ENCODE data around the gene EHD4.

DNA sequence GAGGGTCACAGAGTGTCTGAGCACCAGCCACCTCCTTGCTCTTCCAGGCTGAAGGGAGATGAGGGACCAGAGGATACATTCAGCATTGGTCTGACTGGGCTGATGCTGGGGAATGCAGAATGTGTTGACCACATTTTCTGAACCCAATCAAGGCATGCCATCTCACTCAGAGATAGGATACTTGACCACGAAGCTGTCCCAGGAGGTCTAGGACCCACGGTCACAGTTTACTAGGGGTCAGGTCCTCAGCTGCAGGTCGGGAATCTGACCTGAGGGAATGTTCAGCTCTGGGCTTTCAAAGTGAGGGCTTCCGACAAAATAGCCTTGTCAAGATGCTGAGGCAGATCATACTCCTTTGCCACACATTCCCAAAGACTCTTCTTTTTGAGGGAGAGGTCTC is 28.9 kb upstream of the EHD4 start:
- TF ChIP-seq SIN3A (IDR thresholded peaks at IDR 0.05; ENCODE audit: borderline replicate concordance, low read depth, low read length): no peak
- TF ChIP-seq, protein P1, sequence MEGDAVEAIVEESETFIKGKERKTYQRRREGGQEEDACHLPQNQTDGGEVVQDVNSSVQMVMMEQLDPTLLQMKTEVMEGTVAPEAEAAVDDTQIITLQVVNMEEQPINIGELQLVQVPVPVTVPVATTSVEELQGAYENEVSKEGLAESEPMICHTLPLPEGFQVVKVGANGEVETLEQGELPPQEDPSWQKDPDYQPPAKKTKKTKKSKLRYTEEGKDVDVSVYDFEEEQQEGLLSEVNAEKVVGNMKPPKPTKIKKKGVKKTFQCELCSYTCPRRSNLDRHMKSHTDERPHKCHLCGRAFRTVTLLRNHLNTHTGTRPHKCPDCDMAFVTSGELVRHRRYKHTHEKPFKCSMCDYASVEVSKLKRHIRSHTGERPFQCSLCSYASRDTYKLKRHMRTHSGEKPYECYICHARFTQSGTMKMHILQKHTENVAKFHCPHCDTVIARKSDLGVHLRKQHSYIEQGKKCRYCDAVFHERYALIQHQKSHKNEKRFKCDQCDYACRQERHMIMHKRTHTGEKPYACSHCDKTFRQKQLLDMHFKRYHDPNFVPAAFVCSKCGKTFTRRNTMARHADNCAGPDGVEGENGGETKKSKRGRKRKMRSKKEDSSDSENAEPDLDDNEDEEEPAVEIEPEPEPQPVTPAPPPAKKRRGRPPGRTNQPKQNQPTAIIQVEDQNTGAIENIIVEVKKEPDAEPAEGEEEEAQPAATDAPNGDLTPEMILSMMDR (IDR thresholded peaks at IDR 0.05): no peak
- TF ChIP-seq EP300 (IDR thresholded peaks at IDR 0.05; ENCODE audit: borderline replicate concordance in 1 of 2, low read depth in 1 of 2, low read length in 1 of 2): no peak
- TF ChIP-seq TAF1 (IDR thresholded peaks at IDR 0.05; ENCODE audit: borderline replicate concordance, low read depth, low read length): no peak
- no peak for TF ChIP-seq NFIC (IDR thresholded peaks at IDR 0.05; ENCODE audit: borderline replicate concordance)
- TF ChIP-seq MXI1 (IDR thresholded peaks at IDR 0.05; ENCODE audit: low read depth, low read length): no peak

Measured in SK-N-SH (cell line).